Measurements from ENCODE around the gene BACH1.
A peak's percentile ranks its signal among the peaks of the same experiment; 100 is the strongest.

Gene BACH1

DNA sequence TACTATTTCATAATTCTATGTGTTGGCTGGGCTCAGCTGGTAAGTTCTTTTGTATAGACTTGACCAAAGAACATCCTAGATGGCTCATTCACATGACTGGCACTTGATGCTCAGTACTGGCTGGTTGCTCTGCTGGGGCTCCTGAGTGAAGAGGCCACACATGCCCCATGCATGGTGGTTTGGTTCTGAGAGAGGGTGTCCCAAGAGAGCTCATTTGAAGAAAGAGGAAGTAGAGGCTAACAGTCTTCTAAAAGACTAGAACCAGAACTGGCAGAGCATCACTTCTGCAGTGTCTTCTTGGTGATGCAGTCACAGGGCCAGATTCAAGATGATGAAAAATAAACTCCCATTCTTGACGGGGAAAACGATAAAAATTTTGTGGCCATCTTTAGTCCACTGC lies 5.2 kb upstream of the BACH1 start:
- no peaks in the 10 kb centered on the region for H3K79me2 ChIP-seq (ENCODE audit: insufficient read depth, low read length)
- H3K27me3 ChIP-seq (ENCODE audit: low read length): no peaks in the 10 kb centered on the region
- H3K9ac ChIP-seq (ENCODE audit: low read length): no peak overlapping the region
- no peak for TF ChIP-seq CTCF (IDR thresholded peaks at IDR 0.05; ENCODE audit: insufficient read depth, low read length, poor library complexity, severe bottlenecking)
- H3K9me3 ChIP-seq (ENCODE audit: insufficient read depth, low read length): no peaks in the 10 kb centered on the region
- no peaks in the 10 kb centered on the region for H4K20me1 ChIP-seq (ENCODE audit: low read depth, low read length)
- peak overlapping the region; percentile 31 for H3K4me2 ChIP-seq (ENCODE audit: low read depth, low read length, poor library complexity, severe bottlenecking)
- no peaks in the 10 kb centered on the region for H3F3A ChIP-seq (ENCODE audit: insufficient read depth)
- H2AFZ ChIP-seq (ENCODE audit: low read depth, low read length, severe bottlenecking): no peak overlapping the region
- H3K36me3 ChIP-seq (ENCODE audit: low read length): no peaks in the 10 kb centered on the region
- no peaks in the 10 kb centered on the region for H3K9me2 ChIP-seq (replicated peaks; ENCODE audit: insufficient read depth, low read length)
- H3K4me3 ChIP-seq (ENCODE audit: insufficient read depth, low read length, poor library complexity, severe bottlenecking): no peak overlapping the region
- H3K27ac ChIP-seq (ENCODE audit: low read depth, low read length): peak overlapping the region; percentile 31; the same call in 1 of the 2 replicates

DNA sequence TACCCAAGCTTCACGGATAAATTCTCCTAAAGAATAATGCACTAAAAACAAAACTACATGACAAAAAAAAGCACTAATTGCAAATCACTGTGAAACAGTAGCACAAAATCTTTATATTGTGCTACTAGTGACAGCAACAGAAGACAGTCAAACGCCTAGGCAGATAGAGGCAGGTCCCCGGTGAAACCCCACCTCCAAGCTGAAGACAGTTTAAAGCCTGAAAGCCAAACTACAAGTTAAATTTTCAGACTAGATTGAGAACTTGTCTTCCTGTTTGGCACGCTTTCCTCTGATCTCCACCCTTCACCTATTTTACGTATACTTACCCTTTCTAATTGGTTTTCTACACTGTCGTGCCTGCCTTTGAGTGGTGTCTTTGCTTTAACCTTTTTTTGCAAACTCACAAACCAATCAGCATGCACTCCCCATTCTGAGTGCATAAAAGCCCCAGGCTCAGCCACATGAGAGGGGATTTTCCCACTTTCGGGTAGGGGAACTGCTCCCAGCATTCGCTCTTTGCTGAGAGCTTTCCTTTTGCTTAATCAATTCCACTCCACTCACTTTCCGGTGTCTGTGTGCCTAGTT lies 3.6 kb upstream of the BACH1 start:
- Histone ChIP-seq H4K20me1 (ENCODE audit: low read depth, low read length) (no peaks in the 10 kb centered on the region), H2AFZ (ENCODE audit: low read depth, low read length, severe bottlenecking) (no peak overlapping the region), H3F3A (ENCODE audit: insufficient read depth) (no peaks in the 10 kb centered on the region), H3K4me2 (ENCODE audit: low read depth, low read length, poor library complexity, severe bottlenecking) (no peak overlapping the region), H3K27me3 (ENCODE audit: low read length) (no peaks in the 10 kb centered on the region), H3K4me3 (ENCODE audit: insufficient read depth, low read length, poor library complexity, severe bottlenecking) (no peak overlapping the region), H3K27ac (ENCODE audit: low read depth, low read length) (no peak overlapping the region), H3K36me3 (ENCODE audit: low read length) (no peaks in the 10 kb centered on the region), H3K9ac (ENCODE audit: low read length) (no peak overlapping the region), H3K9me3 (ENCODE audit: insufficient read depth, low read length) (no peaks in the 10 kb centered on the region), H3K79me2 (ENCODE audit: insufficient read depth, low read length) (peaks cover 10% of the 10 kb centered on the region), H3K9me2 (replicated peaks; ENCODE audit: insufficient read depth, low read length) (no peaks in the 10 kb centered on the region)
- TF ChIP-seq CTCF (IDR thresholded peaks at IDR 0.05; ENCODE audit: insufficient read depth, low read length, poor library complexity, severe bottlenecking): no peak
- TF ChIP-seq EZH2phosphoT487 (conservative IDR thresholded peaks at IDR 0.05; ENCODE audit: low read length): no peak

DNA sequence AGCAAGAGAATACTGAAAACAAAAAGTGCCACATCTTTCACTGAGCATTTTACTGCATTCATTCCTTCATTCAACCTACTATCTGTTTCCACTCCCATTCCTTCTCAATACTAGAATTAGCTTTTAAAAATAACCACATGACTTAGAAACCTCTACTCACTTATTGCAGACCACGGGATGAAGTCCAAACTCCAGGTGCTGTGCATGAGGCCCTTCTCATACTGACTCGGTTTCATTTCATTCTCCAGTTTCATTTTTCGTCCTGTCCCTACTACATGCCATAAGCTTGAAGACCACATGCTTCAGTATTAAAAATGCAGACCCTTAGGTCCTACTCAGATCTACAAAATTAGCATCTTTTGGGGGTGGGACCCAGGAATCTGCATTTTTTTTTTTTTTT lies 2.3 kb upstream of the BACH1 start:
- H3K27me3 ChIP-seq (ENCODE audit: low read length): no peaks in the 10 kb centered on the region
- H3K4me3 ChIP-seq (ENCODE audit: insufficient read depth, low read length, poor library complexity, severe bottlenecking): no peak overlapping the region
- H3K79me2 ChIP-seq (ENCODE audit: insufficient read depth, low read length): peaks cover 23% of the 10 kb centered on the region
- no peak overlapping the region for H2AFZ ChIP-seq (ENCODE audit: low read depth, low read length, severe bottlenecking)
- H3K9me3 ChIP-seq (ENCODE audit: insufficient read depth, low read length): no peaks in the 10 kb centered on the region
- H3F3A ChIP-seq (ENCODE audit: insufficient read depth): 0 out of 2 replicates have a peak, but pooled peaks cover 5% of the 10 kb centered on the region
- H3K27ac ChIP-seq (ENCODE audit: low read depth, low read length): no peak overlapping the region
- H3K9me2 ChIP-seq (replicated peaks; ENCODE audit: insufficient read depth, low read length): no peaks in the 10 kb centered on the region
- H4K20me1 ChIP-seq (ENCODE audit: low read depth, low read length): peaks cover 10% of the 10 kb centered on the region
- TF ChIP-seq EZH2phosphoT487 (conservative IDR thresholded peaks at IDR 0.05; ENCODE audit: low read length) (no peak), CTCF (IDR thresholded peaks at IDR 0.05; ENCODE audit: insufficient read depth, low read length, poor library complexity, severe bottlenecking) (no peak)
- no peaks in the 10 kb centered on the region for H3K36me3 ChIP-seq (ENCODE audit: low read length)
- H3K4me2 ChIP-seq (ENCODE audit: low read depth, low read length, poor library complexity, severe bottlenecking): no peak overlapping the region
- no peak overlapping the region for H3K9ac ChIP-seq (ENCODE audit: low read length)

Data from SU-DHL-6 (cell line).